Measurements from ENCODE around the gene MMRN1.
A peak's percentile ranks its signal among the peaks of the same experiment; 100 is the strongest.

The MMRN1 gene

GRCh38 chr4:89914609-89915550 lies 20.2 kb downstream of the MMRN1 start:
- no peak for DNase-seq

GRCh38 chr4:89915937-89916336 lies 21.3 kb downstream of the MMRN1 start:
- no peak for DNase-seq

GRCh38 chr4:89922848-89923416 lies 28.3 kb downstream of the MMRN1 start:
- no peak for DNase-seq

GRCh38 chr4:89928838-89929237 lies 34.2 kb downstream of the MMRN1 start:
- peak; percentile 2 for DNase-seq

- peak; percentile 45 for DNase-seq
Measured at GRCh38 chr4:89929425-89930159, 34.9 kb downstream of the MMRN1 start.

GRCh38 chr4:89939546-89939945 lies 44.9 kb downstream of the MMRN1 start:
- no peak for DNase-seq

GRCh38 chr4:89939994-89940393 lies 45.3 kb downstream of the MMRN1 start:
- no peak for DNase-seq

GRCh38 chr4:89942811-89943210 lies 48.2 kb downstream of the MMRN1 start:
- DNase-seq = no peak

GRCh38 chr4:89949782-89950387 lies 55.2 kb downstream of the MMRN1 start:
- no peak for DNase-seq

- no peak for DNase-seq
Measured at GRCh38 chr4:89952458-89952857, 57.8 kb downstream of the MMRN1 start.

- no peak for DNase-seq
Measured at GRCh38 chr4:89954906-89955695, 60.4 kb downstream of the MMRN1 start.

GRCh38 chr4:89957046-89957926 lies 62.6 kb downstream of the MMRN1 start:
- no peak for DNase-seq

GRCh38 chr4:89981789-89982334 lies 87.2 kb downstream of the MMRN1 start:
- DNase-seq = no peak

- DNase-seq = no peak
Measured at GRCh38 chr4:89988268-89988667, 93.6 kb downstream of the MMRN1 start.

- DNase-seq = no peak
Measured at GRCh38 chr4:89992744-89993143, 98.1 kb downstream of the MMRN1 start.

GRCh38 chr4:89994176-89994873 lies 99.7 kb downstream of the MMRN1 start:
- no peak for DNase-seq

GRCh38 chr4:89995006-89995405 lies 100.4 kb downstream of the MMRN1 start:
- no peak for DNase-seq

- no peak for DNase-seq
Measured at GRCh38 chr4:89995814-89996213, 101.2 kb downstream of the MMRN1 start.

GRCh38 chr4:89997171-89997704 lies 102.6 kb downstream of the MMRN1 start:
- no peak for DNase-seq

- DNase-seq = no peak
Measured at GRCh38 chr4:89998469-89999011, 103.9 kb downstream of the MMRN1 start.

Data from activated CD4-positive, alpha-beta T cell treated with anti-CD3 and anti-CD28 coated beads, Interleukin-2, Interleukin-6, amounts not matched to agents 100 ng/mL and 50 ng/mL, durations not matched to agents 16 hours and 8 hours (primary cell).